Neuronal stem cell (in vitro differentiated cells): Measurements from ENCODE around the gene ADPRHL1. TPM values are rescaled to one million over a fixed set of nuclear protein-coding genes. Genes with fewer than 3 reads are reported as not detected.
A peak's percentile ranks its signal among the peaks of the same experiment; 100 is the strongest.

Source experiments
- DNase-seq: peaks from one replicate; pipeline ENCODE4 v3.0.0-alpha.2; 2013; ENCODE audit warnings: low spot score
- H2AFZ ChIP-seq: one replicate; pipeline ENCODE4 v1.6.1; 2013; ENCODE audit warnings: mild to moderate bottlenecking, low read length, inconsistent platforms
- H2AK5ac ChIP-seq: 2 replicates; pipeline ENCODE4 v1.6.1; 2013; ENCODE audit warnings: low read depth, mild to moderate bottlenecking, inconsistent platforms, low read length, moderate library complexity, mixed read lengths
- H2BK120ac ChIP-seq: 2 replicates; pipeline ENCODE4 v1.6.1; 2013; ENCODE audit warnings: low read depth, mild to moderate bottlenecking, inconsistent platforms, low read length, moderate library complexity, mixed read lengths
- H2BK12ac ChIP-seq: one replicate; pipeline ENCODE4 v1.6.1; 2013; ENCODE audit warnings: low read length, inconsistent platforms
- H2BK15ac ChIP-seq: 2 replicates; pipeline ENCODE4 v1.6.1; 2013; ENCODE audit warnings: mild to moderate bottlenecking, low read length, inconsistent platforms, mixed read lengths
- H2BK5ac ChIP-seq: one replicate; pipeline ENCODE4 v1.6.1; 2013; ENCODE audit warnings: inconsistent platforms, mild to moderate bottlenecking, low read length, moderate library complexity
- H3K14ac ChIP-seq: one replicate; pipeline ENCODE4 v1.6.1; 2013; ENCODE audit warnings: low read length, inconsistent platforms
- H3K18ac ChIP-seq: 2 replicates; pipeline ENCODE4 v1.6.1; 2013; ENCODE audit warnings: low read length, inconsistent platforms
- H3K23ac ChIP-seq: 2 replicates; pipeline ENCODE4 v1.6.1; 2013; ENCODE audit warnings: low read depth, mild to moderate bottlenecking, mixed read lengths, low read length, inconsistent platforms; ENCODE audit not compliant: poor library complexity
- H3K27ac ChIP-seq: replicated peaks from 3 replicates; pipeline ENCODE4 v1.5.1; 2013; ENCODE audit warnings: low read length, inconsistent platforms
- H3K27me3 ChIP-seq, 3 experiments: 2 replicates each; pipeline ENCODE4 v1.6.1; 2013; ENCODE audit warnings: low read length in 3 of 3, mild to moderate bottlenecking in 2 of 3, inconsistent platforms in 1 of 3, low read depth in 1 of 3, mixed read lengths in 1 of 3, moderate library complexity in 1 of 3; ENCODE audit not compliant: control insufficient read depth in 3 of 3, insufficient read depth in 3 of 3
- H3K36me3 ChIP-seq, 2 donors: replicated peaks in 1 of 2; 2 replicates each; pipeline ENCODE4 v1.6.1; 2013; ENCODE audit warnings: low read length in 2 of 2; ENCODE audit not compliant: control insufficient read depth in 2 of 2, insufficient read depth in 2 of 2
- H3K4ac ChIP-seq: 2 replicates; pipeline ENCODE4 v1.6.1; 2013; ENCODE audit warnings: inconsistent platforms, mild to moderate bottlenecking, low read length, moderate library complexity
- H3K4me1 ChIP-seq, 2 donors: 1 replicate in 1 of 2; 2 replicates in 1 of 2; pipeline ENCODE4 v1.6.1; 2013; ENCODE audit warnings: low read length in 2 of 2, low read depth in 1 of 2; ENCODE audit not compliant: control insufficient read depth in 2 of 2, insufficient read depth in 1 of 2
- H3K4me2 ChIP-seq: one replicate; pipeline ENCODE4 v1.6.1; 2013; ENCODE audit warnings: mild to moderate bottlenecking, low read length, inconsistent platforms; ENCODE audit not compliant: insufficient read depth, poor library complexity, severe bottlenecking
- H3K4me3 ChIP-seq, 2 donors: 2 replicates each; pipeline ENCODE4 v1.5.1; 2013; ENCODE audit warnings: low read length in 2 of 2, mild to moderate bottlenecking in 2 of 2, inconsistent platforms in 1 of 2, moderate library complexity in 1 of 2
- H3K79me1 ChIP-seq: one replicate; pipeline ENCODE4 v1.6.1; 2013; ENCODE audit warnings: low read depth, mild to moderate bottlenecking, inconsistent platforms, low read length, moderate library complexity
- H3K9ac ChIP-seq: one replicate; pipeline ENCODE4 v1.6.1; 2013; ENCODE audit warnings: mild to moderate bottlenecking, low read depth, low read length, inconsistent platforms; ENCODE audit not compliant: poor library complexity
- H3K9me3 ChIP-seq, 2 donors: replicated peaks in 1 of 2; 2 replicates each; pipeline versions ENCODE3 to v1.6.1; 2013; ENCODE audit warnings: low read length in 2 of 2, mild to moderate bottlenecking in 2 of 2, inconsistent platforms in 1 of 2, low read depth in 1 of 2, mixed read lengths in 1 of 2, moderate library complexity in 1 of 2; ENCODE audit not compliant: control insufficient read depth in 2 of 2, insufficient read depth in 1 of 2
- H4K8ac ChIP-seq: one replicate; pipeline ENCODE4 v1.6.1; 2013; ENCODE audit warnings: low read depth, mild to moderate bottlenecking, inconsistent platforms, low read length, moderate library complexity
- H4K91ac ChIP-seq: one replicate; pipeline ENCODE4 v1.6.1; 2013; ENCODE audit warnings: low read length, low read depth, mild to moderate bottlenecking, inconsistent platforms; ENCODE audit not compliant: poor library complexity
- WGBS, 2 donors: extraction: QIAGEN DNeasy Blood & Tissue Kit; methylation state at CpG; one replicate each; pipeline ENCODE4 v1.1.7; 2013; ENCODE audit warnings: missing lambda C conversion rate in 2 of 2, mixed read lengths in 1 of 2; ENCODE audit not compliant: insufficient read length in 2 of 2, insufficient replicate concordance in 1 of 2; ENCODE audit errors: extremely low coverage in 2 of 2; 5-methylcytosine and 5-hydroxymethylcytosine counted together
- polyA plus RNA-seq, 2 experiments: library from polyadenylated mRNA; stranded (reverse); fragments of 200-250 nt; gene quantifications; one replicate each; pipeline ENCODE4 v1.2.3, GENCODE V29; 2013

Gene ADPRHL1
- polyA plus RNA-seq (2013, experiment 1 of 2), result 0.47 TPM
- 0.40 TPM for polyA plus RNA-seq (2013, experiment 2 of 2)

DNA sequence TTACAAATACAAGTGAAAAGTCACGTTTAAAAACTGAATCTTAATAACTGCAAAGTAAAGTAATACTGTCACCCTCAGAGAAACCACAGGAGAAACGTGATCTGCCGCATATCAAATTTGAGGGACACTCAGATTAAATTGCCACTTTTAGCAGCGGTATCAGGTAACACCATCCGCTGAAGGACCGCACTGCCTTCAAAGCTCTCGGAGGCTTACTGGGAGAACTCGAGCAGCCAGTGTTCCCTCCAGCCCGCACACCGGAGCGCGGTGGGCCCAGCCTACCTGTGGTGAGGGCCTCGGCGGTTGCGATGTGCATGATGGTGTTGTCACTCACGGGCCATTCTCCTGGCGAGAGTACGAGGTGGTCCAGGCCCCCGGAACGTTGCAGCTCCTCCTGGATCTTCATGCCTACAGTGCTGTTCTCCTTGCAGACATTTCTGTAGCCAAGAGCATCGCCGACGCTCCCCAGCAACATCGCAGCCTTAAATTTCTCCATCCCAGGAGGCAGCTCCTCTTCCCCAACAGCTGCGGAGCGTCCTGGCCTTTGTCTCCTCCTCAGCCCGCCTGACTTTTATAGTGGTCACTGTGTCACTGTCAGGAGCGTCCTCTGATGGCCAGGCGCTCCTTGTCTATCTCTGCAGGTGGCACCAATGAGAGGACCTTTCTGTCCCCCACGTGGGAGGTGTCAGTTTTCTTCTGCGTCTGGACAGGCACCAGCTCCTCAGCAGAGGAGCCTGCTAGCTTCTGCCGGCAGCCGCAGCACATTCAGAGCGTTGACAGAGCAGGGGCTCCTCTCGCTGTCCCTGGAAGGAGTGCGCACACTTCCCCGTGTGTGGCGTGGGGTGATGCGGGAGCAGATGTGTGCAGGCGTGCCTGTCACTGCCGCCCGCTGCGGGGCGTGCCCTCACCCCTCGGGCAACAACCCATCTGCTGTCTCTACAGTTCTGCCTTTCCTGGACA is at the start of gene ADPRHL1:
TSS of gene ADPRHL1 (minus strand) at position 547 of the 960 bp plus-strand sequence. CDS start at position 496, 51 bp downstream.
- Histone ChIP-seq H4K91ac (peak within 1 kb of the TSS; percentile 99), H3K18ac (peak within 1 kb of the TSS; percentile 61), H2BK12ac (no peak within 1 kb of the TSS), H3K9ac (peak within 1 kb of the TSS; percentile 65), H2BK5ac (no peak within 1 kb of the TSS), H3K27ac (no peak within 1 kb of the TSS), H3K23ac (peak within 1 kb of the TSS; percentile 92), H3K79me1 (no peaks in the 10 kb centered on the region), H2BK15ac (no peak within 1 kb of the TSS), H3K4me3 (no peak within 1 kb of the TSS), H2AK5ac (no peak within 1 kb of the TSS), H3K4ac (no peak within 1 kb of the TSS), H3K36me3 (peaks cover 25 to 60% of the 10 kb centered on the region in 2 donors), H3K14ac (no peak within 1 kb of the TSS), H2BK120ac (no peak within 1 kb of the TSS), H4K8ac (no peak within 1 kb of the TSS), H3K27me3 (no peaks in the 10 kb centered on the region), H3K4me2 (no peak within 1 kb of the TSS), H3K9me3 (peaks cover 0 to 2% of the 10 kb centered on the region in 2 donors), H2AFZ (no peak within 1 kb of the TSS), H3K4me1 (peaks cover 6 to 7% of the 10 kb centered on the region in 2 donors)
- no CpG with 5 or more reads among the region's 45 CpGs for WGBS, 2 donors
- DNase-seq, result peak; percentile 15

GRCh38 chr13:113502686-113503085 is 49.4 kb upstream of the ADPRHL1 start:
- Histone ChIP-seq H2AFZ (no peak overlapping the region), H3K14ac (no peak overlapping the region), H2BK120ac (no peak overlapping the region), H3K23ac (peak overlapping the region; percentile 29), H2BK5ac (no peak overlapping the region), H3K27me3 (no peaks in the 10 kb centered on the region), H3K9me3 (no peaks in the 10 kb centered on the region), H2BK15ac (no peak overlapping the region), H3K9ac (no peak overlapping the region), H3K36me3 (peaks cover 44 to 96% of the 10 kb centered on the region in 2 donors), H3K18ac (no peak overlapping the region), H3K4me2 (no peak overlapping the region), H4K8ac (no peak overlapping the region), H4K91ac (no peak overlapping the region), H3K4ac (no peak overlapping the region), H3K79me1 (peaks cover 5% of the 10 kb centered on the region), H3K27ac (no peak overlapping the region), H2AK5ac (no peak overlapping the region), H3K4me3 (no peak overlapping the region), H2BK12ac (no peak overlapping the region), H3K4me1 (no peaks in the 10 kb centered on the region)
- no peak for DNase-seq
- no CpG with 5 or more reads among the region's 16 CpGs for WGBS, 2 donors

GRCh38 chr13:113500530-113501265 is 47.4 kb upstream of the ADPRHL1 start:
- no peaks in the 10 kb centered on the region for H3K9me3 ChIP-seq
- H3K4me2 ChIP-seq, result no peak overlapping the region
- H3K18ac ChIP-seq, result no peak overlapping the region
- H2BK12ac ChIP-seq, result no peak overlapping the region
- H3K4ac ChIP-seq, result no peak overlapping the region
- no peak overlapping the region for H3K27ac ChIP-seq
- no peaks in the 10 kb centered on the region for H3K27me3 ChIP-seq
- H2BK120ac ChIP-seq, result no peak overlapping the region
- no peak overlapping the region for H2BK15ac ChIP-seq
- H3K36me3 ChIP-seq, result peaks cover 51 to 100% of the 10 kb centered on the region in 2 donors
- peaks cover 10% of the 10 kb centered on the region for H3K79me1 ChIP-seq
- DNase-seq, result no peak
- H3K4me3 ChIP-seq, result no peak overlapping the region
- H3K23ac ChIP-seq, result no peak overlapping the region
- no peak overlapping the region for H4K91ac ChIP-seq
- H2AK5ac ChIP-seq, result no peak overlapping the region
- peak overlapping the region; percentile 44 for H3K9ac ChIP-seq
- H3K4me1 ChIP-seq, result peaks cover 0 to 3% of the 10 kb centered on the region in 2 donors
- no peak overlapping the region for H3K14ac ChIP-seq
- H2AFZ ChIP-seq, result no peak overlapping the region
- no CpG with 5 or more reads among the region's 11 CpGs for WGBS, 2 donors
- no peak overlapping the region for H4K8ac ChIP-seq
- no peak overlapping the region for H2BK5ac ChIP-seq

DNA sequence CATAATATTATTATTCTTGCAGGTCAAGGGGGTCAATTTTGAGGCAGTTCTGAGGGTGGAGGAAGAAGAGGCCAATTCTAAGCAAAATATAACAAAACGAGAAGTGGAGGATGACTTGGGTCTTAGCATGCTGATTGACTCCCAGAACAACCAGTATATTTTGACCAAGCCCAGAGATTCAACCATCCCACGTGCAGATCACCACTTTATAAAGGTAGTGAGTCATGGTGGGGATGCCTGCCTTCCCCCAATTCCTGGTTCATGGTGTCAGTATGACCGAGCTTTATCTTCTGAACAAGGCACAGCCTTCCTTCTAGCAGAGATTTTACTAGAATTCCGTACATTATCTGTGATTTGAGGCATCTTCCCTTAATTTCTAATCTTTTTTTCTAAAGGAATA is 46.6 kb upstream of the ADPRHL1 start:
- H2BK120ac ChIP-seq, result no peak overlapping the region
- no peak overlapping the region for H2AFZ ChIP-seq
- no peaks in the 10 kb centered on the region for H3K9me3 ChIP-seq
- no peak overlapping the region for H2BK12ac ChIP-seq
- H2BK5ac ChIP-seq, result no peak overlapping the region
- H3K27ac ChIP-seq, result no peak overlapping the region
- no peak overlapping the region for H3K23ac ChIP-seq
- H2AK5ac ChIP-seq, result no peak overlapping the region
- H2BK15ac ChIP-seq, result no peak overlapping the region
- H3K9ac ChIP-seq, result no peak overlapping the region
- H3K18ac ChIP-seq, result no peak overlapping the region
- peaks cover 10% of the 10 kb centered on the region for H3K79me1 ChIP-seq
- WGBS, 2 donors, result no CpG with 5 or more reads among the region's 4 CpGs
- H4K8ac ChIP-seq, result no peak overlapping the region
- H3K4me2 ChIP-seq, result no peak overlapping the region
- H3K27me3 ChIP-seq, result no peaks in the 10 kb centered on the region
- H3K4me3 ChIP-seq, result no peak overlapping the region
- peaks cover 49 to 100% of the 10 kb centered on the region in 2 donors for H3K36me3 ChIP-seq
- DNase-seq, result no peak
- H3K14ac ChIP-seq, result no peak overlapping the region
- peaks cover 0 to 6% of the 10 kb centered on the region in 2 donors for H3K4me1 ChIP-seq
- H4K91ac ChIP-seq, result no peak overlapping the region
- no peak overlapping the region for H3K4ac ChIP-seq
